Ecto neural progenitor cell (in vitro differentiated cells): ENCODE data around the gene L3MBTL2.
A peak's percentile ranks its signal among the peaks of the same experiment; 100 is the strongest.

Experiments
- DNase-seq: peaks from one replicate; pipeline ENCODE4 v3.0.0-alpha.2; 2018; ENCODE audit warnings: low spot score

L3MBTL2 gene

DNA sequence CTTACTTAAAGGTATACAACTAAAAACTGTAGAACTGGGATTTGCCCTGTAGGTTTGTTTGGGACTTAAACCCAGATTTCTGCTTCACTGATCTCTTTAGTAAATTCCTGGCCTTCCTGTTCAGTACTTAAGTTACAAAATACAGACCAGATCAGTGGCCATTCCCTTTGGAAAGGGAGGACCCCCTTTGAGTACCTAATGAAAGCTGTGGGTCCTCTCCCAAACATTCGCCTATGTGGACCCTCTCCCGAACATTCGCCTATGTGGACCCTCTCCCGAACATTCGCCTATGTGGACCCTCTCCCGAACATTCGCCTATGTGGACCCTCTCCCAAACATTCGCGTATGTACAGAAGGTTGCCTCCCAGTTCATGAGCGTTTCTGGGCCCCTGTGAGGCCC, 10.3 kb downstream of the L3MBTL2 start:
- no peak for DNase-seq

GRCh38 chr22:41215926-41216325, 10.8 kb downstream of the L3MBTL2 start:
- DNase-seq: no peak

DNA sequence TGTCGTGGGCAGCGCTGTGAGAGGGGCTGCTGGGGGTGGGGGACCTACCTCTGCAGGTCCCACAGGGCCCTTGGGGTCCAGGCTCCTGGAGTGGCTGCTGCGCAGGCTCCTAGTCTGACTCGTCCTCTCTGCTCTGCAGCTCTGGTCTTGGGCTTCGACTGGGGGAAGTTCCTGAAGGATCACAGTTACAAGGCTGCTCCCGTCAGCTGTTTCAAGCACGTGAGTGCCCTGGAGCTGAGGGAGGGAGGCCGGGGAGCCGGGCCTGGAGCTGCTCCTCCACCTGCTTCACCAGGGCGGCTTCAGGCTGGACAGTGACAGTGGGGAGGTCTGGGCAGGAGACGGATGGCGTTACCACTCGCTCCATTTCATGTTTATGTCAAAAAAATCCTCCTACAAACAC, 11.9 kb downstream of the L3MBTL2 start:
- DNase-seq: no peak

- DNase-seq: peak; percentile 70
Observed at GRCh38 chr22:41217553-41218157, 12.5 kb downstream of the L3MBTL2 start.

DNA sequence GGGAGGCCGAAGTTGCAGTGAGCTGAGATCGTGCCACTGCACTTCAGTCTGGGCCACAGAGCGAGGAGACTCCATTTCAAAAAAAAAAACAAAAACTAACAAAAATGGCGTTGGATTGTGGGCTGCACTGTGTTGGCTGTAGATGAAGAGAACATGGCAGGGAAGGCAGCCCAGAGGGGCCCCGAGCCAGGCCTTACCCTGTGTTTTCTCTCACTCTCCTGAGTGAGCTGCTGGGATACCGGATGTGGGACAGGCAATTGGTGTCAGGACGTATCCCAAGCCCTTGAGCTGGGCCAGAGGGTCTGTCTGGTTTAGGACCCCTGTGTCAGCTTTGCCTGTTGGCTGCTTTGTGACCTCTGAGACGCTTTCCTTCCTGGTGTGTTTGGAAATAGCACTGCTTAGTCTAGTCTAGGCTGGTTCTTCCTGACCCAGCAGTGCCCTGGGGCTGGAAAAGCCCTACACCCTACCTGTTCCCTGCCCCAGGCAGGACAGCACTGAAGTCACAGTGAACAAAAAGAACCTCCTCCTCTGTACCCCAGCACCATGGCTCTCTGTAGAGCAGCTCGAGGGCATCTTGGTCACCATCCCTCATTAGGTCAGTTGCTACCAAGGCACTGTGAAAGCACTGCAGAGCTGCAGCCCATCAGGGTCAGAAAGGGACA, 17.9 kb downstream of the L3MBTL2 start:
- no peak for DNase-seq

GRCh38 chr22:41223535-41223934, 18.4 kb downstream of the L3MBTL2 start:
- DNase-seq: no peak

- DNase-seq: no peak
Observed at GRCh38 chr22:41226723-41227655, 21.9 kb downstream of the L3MBTL2 start.

- DNase-seq: no peak
Observed at GRCh38 chr22:41229215-41229614, 24.1 kb downstream of the L3MBTL2 start.

DNA sequence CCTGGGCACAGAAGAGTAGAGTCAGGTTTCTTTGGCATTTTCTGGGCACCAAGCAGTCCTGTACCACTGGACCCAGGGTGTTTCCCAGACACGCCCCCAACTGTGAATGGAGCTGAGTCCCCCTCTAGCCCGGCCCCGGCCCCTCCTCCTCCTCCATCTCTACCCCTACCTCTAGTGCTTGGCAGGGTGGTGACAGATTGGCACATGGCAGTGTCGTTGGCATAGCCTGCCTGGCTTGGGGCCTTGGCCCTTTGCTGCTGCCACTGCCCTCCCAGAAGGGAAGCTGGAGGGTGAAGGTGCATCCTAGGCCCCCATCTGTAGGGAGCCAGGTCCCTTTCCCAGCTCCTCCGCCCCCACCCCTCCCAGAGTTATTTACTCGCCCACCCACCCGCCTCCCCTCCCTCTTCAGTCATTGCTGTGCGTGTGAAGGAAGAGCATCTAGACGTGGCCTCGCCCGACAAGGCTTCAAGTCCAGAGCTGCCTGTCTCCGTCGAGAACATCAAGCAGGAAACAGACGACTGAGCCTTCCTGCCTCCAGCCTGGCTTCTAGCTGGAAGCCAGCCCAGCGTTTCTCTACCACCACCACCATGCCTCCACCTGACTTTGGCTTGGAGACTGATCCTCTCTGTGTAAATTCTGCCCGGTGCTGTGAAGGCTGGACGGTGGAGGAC, 24.8 kb downstream of the L3MBTL2 start:
- no peak for DNase-seq

- no peak for DNase-seq
Observed at GRCh38 chr22:41230401-41230785, 25.3 kb downstream of the L3MBTL2 start.

DNA sequence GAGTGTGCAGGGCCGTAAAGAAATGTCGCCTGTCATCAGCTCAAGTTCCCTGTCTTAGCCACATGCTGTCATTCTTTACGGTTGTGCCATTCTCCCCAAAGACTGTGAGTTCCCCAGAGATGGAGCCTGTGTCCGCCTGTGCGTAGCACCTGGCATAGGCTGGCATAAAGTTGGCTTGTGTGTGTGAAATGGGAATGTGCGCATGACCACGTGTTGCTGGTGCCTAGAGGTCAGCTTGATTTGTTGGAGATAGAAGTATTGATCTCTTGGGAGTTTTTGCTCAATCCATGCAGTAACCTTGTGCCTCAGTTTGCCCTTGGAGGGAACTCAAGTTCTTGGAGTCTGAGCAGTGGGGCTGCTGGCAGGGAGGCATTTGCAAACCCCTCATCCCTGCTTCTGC, 26.3 kb downstream of the L3MBTL2 start:
- no peak for DNase-seq

DNA sequence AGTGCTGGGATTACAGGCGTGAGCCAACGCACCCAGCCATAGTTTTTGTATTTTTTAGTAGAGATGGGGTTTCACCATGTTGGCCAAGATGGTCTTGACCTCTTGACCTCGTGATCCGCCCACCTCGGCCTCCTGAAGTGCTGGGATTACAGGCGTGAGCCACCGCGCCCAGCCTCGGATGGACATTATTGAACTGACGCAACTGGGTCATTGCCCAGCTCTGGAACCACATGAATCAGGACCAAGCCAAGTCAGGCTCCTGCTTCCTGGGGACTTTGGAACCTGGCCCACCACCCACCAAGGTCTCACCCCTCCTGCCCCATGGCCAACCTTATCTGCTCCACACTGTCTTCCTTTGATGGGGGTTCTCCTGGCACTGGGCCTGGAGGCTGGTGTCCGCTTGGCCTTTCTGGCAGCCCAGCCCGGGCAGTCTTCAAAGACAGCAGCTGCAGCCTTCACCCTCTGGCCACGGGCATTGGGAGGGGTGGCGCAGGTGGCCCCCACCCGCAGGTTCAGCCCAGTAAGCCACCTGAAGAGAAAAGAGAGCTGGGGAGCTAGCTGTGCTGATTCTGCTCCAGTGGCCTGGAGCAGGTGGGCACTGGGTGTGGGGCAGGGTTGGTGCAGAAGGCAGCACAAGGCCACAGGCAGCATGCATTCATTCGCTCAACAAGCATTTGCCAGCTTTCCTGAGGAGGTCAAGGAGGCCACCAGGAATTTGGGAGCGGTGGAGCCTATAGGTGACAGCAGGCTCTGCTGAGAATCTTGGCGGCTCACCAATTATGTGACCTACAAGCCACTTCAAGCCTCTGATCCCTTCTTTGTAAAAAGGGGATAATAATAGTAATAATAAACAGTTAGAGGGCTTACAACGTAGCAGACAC, 29.9 kb downstream of the L3MBTL2 start:
- no peak for DNase-seq

GRCh38 chr22:41237036-41237706, 32.1 kb downstream of the L3MBTL2 start:
- no peak for DNase-seq

DNA sequence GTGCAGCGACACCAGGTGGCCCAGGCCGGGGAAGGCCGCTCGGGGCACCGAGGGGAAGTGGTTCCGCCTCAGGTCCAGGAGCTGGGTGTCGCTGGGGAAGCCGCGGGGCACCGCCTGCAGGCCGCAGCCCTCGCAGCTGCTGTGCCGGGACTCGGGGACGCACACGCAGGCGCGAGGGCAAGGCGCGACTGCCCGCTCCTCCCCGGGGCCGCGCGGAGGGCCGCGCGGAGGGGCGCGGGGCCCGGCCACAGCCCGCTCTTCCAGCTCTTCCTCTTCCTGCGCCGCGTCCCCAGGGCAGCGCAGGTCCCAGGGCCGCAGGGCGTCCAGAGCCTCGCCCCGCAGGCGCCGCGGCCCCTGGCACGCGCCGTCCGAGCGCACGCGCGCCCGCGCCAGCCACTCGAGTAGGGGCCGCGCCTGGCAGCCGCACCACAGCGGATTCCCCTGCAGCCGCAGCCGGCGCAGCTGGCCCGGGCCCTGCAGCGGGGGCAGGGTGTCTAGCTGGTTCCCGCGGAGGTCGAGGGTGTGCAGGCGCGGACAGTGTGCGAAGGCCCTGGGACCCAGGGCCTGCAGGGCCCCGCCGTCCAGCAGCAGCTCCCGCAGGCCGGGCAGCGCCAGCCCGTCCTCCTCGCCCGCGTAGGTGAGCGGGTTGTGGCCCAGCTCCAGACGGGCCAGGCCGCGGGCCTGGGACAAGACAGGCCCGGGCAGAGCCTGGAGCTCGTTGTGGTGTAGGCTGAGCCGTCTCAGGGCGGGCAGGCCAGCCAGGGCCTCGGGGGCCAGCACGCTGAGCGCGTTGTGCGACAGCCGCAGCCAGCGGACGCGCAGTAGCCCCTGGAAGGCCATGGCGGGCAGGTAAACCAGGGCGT, 32.8 kb downstream of the L3MBTL2 start:
- peak; percentile 81 for DNase-seq

GRCh38 chr22:41238570-41239442, 33.7 kb downstream of the L3MBTL2 start:
- no peak for DNase-seq

GRCh38 chr22:41239443-41240128, 34.5 kb downstream of the L3MBTL2 start:
- DNase-seq: no peak

DNA sequence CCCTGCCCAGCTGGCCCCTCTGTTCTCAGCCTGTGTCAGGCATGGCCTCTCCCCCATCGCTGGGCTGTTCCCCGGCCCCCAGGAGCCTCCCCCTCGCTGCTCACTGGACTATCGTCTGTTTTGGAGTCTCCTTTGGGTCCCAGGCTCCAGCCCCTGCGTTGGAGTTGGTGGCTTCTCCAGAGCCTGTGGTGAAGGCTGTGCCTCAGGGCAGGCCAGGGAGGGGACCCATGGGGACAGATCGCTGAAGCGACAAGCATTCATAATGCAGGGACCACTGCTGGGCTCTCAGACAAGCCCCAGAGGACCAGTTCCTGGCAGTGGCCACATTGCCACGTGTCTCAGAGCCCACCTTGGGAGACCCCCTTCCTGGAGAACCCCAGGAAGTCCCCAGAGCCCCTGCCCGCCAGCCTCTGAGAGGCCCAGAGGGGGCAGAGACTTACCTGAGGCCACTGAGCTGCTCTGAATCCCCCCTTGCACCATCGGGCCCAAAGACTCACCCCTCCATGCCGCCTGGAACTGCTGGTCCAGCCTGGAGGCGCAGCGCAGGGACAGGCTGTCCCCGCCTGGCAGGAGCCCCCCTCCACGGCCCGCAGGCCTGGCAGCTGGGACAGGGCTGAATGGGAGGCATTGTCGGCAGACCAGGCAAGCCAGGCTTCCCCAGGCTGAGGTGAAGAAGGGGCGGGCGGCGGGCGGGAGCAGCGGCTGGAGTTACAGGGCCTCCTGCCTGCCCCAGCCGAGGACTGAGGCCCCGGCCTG, 35.4 kb downstream of the L3MBTL2 start, which contains the start of gene CHADL:
Gene CHADL, minus strand, starts transcription at position 555 of the 756 bp plus-strand sequence. Its CDS starts 50 bp downstream, at position 505.
- peak; percentile 72 for DNase-seq
